HFF-Myc (cell line): Measurements from ENCODE around the gene LTBP2.

Source experiments
- DNase-seq: peaks from one replicate; pipeline ENCODE4 v3.0.0-alpha.2; 2011; ENCODE audit warnings: low read depth; ENCODE audit errors: extremely low read depth
- H3K4me3 ChIP-seq: replicated peaks from 2 replicates; pipeline ENCODE4 v1.5.1; 2011; ENCODE audit warnings: low read depth, mild to moderate bottlenecking, control low read depth, low read length
- TF ChIP-seq, protein P1 (sequence below): IDR thresholded peaks from 2 replicates; pipeline ENCODE4 v1.5.1; 2012; ENCODE audit warnings: mild to moderate bottlenecking, low read depth, low read length, control low read depth; ENCODE audit errors: missing control alignments

LTBP2 gene

GRCh38 chr14:74579447-74580274 is 32.4 kb downstream of the LTBP2 start:
- no peak overlapping the region for H3K4me3 ChIP-seq
- TF ChIP-seq, protein P1, sequence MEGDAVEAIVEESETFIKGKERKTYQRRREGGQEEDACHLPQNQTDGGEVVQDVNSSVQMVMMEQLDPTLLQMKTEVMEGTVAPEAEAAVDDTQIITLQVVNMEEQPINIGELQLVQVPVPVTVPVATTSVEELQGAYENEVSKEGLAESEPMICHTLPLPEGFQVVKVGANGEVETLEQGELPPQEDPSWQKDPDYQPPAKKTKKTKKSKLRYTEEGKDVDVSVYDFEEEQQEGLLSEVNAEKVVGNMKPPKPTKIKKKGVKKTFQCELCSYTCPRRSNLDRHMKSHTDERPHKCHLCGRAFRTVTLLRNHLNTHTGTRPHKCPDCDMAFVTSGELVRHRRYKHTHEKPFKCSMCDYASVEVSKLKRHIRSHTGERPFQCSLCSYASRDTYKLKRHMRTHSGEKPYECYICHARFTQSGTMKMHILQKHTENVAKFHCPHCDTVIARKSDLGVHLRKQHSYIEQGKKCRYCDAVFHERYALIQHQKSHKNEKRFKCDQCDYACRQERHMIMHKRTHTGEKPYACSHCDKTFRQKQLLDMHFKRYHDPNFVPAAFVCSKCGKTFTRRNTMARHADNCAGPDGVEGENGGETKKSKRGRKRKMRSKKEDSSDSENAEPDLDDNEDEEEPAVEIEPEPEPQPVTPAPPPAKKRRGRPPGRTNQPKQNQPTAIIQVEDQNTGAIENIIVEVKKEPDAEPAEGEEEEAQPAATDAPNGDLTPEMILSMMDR: no peak
- DNase-seq: no peak

GRCh38 chr14:74578479-74578878 is 33.6 kb downstream of the LTBP2 start:
- TF ChIP-seq, protein P1: no peak
- no peak overlapping the region for H3K4me3 ChIP-seq
- no peak for DNase-seq

DNA sequence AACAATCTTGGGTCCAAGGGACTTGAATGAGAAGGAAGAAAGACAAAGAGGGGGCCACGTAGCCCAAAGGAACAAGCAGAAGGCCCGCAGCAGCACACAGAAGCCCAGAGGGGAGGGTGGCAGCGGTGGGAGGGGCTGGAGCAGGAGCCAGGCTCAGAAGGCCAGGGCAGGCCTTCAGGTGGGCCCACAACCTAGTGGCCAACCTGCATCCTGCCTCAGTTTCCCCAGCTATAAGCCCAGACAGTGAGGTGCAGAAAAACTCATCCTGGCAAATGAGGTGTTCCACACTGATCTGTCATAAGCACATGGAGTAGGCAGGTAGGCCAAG is 34.1 kb downstream of the LTBP2 start:
- TF ChIP-seq, protein P1: no peak
- no peak for DNase-seq
- H3K4me3 ChIP-seq: no peak overlapping the region

DNA sequence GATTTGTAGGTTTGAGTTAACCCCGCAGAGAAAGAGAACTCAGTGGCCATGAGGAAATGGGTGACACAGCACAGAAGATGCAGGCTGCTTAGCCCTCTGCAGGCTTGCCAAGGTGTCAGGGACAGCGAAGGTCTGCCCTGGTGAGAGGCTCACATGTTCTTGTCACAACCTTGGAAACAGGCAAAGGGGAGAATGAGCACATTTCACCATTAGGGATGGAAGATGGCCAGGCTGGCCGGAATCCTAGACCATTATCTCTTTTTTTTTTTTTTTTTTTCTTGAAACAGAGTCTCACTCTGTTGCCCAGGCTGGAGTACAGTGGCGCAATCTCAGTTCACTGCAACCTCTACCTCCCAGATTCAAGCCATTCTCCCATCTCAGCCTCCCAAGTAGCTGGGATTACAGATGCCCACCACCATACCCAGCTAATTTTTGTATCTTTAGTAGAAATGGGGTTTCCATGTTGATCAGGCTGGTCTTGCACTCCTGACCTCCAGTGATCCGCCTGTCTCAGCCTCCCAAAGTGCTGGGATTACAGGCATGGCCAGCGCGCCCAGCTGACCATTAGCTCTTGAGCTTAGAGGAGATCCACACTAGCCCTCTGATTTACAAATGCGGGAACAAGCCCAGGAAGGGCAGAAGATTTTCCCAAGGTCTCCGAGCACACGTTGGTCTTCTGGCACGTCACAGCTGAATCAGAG is 34.6 kb downstream of the LTBP2 start:
- DNase-seq: no peak
- TF ChIP-seq, protein P1: no peak

GRCh38 chr14:74575936-74576335 is 36.1 kb downstream of the LTBP2 start:
- no peak for DNase-seq
- no peak overlapping the region for H3K4me3 ChIP-seq
- TF ChIP-seq, protein P1: no peak

More for the DNA sequence above, 34.6 kb downstream of the LTBP2 start:
- no peak overlapping the region for H3K4me3 ChIP-seq

GRCh38 chr14:74575507-74575906 is 36.5 kb downstream of the LTBP2 start:
- DNase-seq: no peak

More at GRCh38 chr14:74575507-74575906, 36.5 kb downstream of the LTBP2 start:
- H3K4me3 ChIP-seq: no peak overlapping the region
- TF ChIP-seq, protein P1: no peak
